Measurements from ENCODE around the gene FBXO44.

The FBXO44 gene

GRCh38 chr1:11622398-11622797 is 32.3 kb upstream of the FBXO44 start:
- no peak for DNase-seq (ENCODE audit: low read depth)
- in situ Hi-C loops (cut with HindIII; ENCODE audit: low sequenced_read_pairs) = loop anchor here (25.0 kb wide), 1 partner anchor 135 kb away; the partner anchor contains the start of gene DISP3
- H3K4me3 ChIP-seq (ENCODE audit: low read depth, low read length) = no peak overlapping the region
- no peak for TF ChIP-seq CTCF (IDR thresholded peaks at IDR 0.05; ENCODE audit: low read depth, low read length, missing control alignments)

DNA sequence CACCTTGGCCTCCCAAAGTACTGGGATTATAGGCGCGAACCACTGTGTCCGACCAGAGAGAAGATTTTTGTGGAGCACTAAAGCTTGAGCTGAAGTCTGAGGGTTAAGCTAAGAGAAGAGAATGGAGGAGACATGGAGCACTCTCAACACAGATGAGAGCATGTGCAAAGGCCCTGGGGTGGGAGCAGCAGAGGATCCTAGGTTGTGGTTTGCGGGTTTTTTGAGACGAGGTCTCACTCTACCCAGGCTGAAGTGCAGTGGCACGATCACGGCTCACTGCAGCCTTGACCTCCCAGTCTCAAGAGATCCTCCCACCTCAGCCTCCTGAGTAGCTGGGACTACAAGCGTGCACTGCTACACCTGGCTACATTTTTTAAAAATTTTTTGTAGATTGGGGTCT is 31.0 kb upstream of the FBXO44 start:
- TF ChIP-seq CTCF (IDR thresholded peaks at IDR 0.05; ENCODE audit: low read depth, low read length, missing control alignments) = no peak
- no peak for DNase-seq (ENCODE audit: low read depth)
- in situ Hi-C loops (cut with HindIII; ENCODE audit: low sequenced_read_pairs) = loop anchor here (25.0 kb wide), 1 partner anchor 136 kb away; the partner anchor contains the start of gene DISP3
- no peak overlapping the region for H3K4me3 ChIP-seq (ENCODE audit: low read depth, low read length)

- H3K4me3 ChIP-seq (ENCODE audit: low read depth, low read length) = no peak overlapping the region
- in situ Hi-C loops (cut with HindIII; ENCODE audit: low sequenced_read_pairs) = no loop called here
- no peak for DNase-seq (ENCODE audit: low read depth)
- TF ChIP-seq CTCF (IDR thresholded peaks at IDR 0.05; ENCODE audit: low read depth, low read length, missing control alignments) = no peak
Observed at GRCh38 chr1:11626551-11626950, 28.1 kb upstream of the FBXO44 start.

GRCh38 chr1:11628767-11629166 is 25.9 kb upstream of the FBXO44 start:
- no peak for DNase-seq (ENCODE audit: low read depth)
- in situ Hi-C loops (cut with HindIII; ENCODE audit: low sequenced_read_pairs) = no loop called here
- no peak overlapping the region for H3K4me3 ChIP-seq (ENCODE audit: low read depth, low read length)
- TF ChIP-seq CTCF (IDR thresholded peaks at IDR 0.05; ENCODE audit: low read depth, low read length, missing control alignments) = no peak

DNA sequence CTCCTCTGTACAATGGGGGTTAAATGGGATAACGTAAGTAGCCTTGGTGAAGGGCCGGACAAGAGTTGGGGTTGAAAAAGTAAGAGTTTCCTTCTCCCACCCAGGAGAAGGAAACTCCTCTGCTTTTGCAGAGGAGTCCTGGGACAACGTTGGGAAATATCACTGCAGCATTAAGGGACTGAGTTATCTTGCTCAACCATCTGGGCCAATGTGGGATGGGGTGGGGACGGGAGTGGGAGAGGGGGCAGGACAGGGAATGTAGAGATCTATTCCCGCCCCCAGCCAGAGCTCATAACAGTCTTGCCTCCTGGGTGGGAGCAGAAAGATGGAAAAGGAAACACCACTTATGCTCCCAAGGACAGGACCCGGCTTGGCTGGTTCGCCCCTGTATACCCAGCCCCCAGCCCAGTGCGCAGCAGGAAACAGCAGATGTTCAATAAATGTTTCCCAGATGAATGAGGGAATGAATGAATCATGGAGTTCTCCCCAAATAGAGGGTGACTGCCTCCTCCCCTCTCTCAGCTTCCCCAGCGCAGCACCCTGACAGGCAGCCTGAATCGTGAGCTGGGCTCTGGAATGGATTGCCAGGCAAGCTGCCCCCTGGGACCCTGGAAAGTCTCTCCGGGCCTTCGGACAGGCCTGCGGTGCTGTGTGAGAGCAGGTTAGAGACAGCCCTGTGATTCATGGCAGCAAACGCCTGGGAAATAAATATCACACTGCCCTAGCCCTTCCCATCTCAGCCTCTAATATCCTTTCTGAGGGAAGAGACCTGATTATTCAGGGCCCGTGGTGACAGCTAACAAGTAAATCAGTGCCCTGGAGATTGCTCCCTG is 25.3 kb upstream of the FBXO44 start:
- DNase-seq (ENCODE audit: low read depth) = no peak
- no peak overlapping the region for H3K4me3 ChIP-seq (ENCODE audit: low read depth, low read length)
- in situ Hi-C loops (cut with HindIII; ENCODE audit: low sequenced_read_pairs) = no loop called here
- TF ChIP-seq CTCF (IDR thresholded peaks at IDR 0.05; ENCODE audit: low read depth, low read length, missing control alignments) = no peak

DNA sequence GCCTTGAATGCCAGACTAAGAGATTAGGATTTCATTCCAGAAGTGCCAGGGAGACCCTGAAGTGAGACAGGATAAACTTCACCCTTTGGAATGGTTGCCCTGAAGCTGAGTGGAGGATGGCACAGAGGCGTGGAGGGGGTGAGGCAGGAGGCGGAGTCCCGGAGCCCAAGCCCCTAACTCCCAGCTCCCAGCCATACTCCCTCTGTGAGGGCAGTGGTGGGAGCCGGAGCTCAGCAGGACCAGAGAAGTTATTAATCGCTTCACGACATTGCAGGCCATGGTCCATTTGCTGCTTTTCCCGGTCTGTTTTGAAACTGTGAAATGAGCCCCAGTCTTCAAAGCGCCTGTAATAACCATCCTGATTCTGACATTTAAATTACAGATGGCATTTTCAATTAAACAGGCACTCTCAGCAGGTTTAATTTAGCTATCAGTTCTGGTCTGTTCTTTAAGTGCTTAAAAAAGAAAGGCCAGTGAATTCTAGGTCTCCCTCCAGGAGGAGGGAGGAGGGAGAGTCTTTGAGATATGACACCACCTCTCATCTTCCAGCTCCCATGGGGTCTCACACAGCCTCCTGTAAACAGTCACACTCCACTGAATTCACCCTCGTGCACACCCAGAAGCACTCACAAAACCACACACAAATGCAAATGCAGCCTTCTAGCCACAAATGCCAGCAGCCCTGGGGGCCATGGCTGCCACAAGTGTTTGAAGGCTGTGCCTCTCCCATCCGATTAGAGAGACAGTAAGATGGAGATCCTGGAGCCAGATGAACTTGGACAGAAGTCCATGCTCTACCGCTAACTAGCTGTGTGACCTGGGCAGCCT is 20.1 kb upstream of the FBXO44 start:
- H3K4me3 ChIP-seq (ENCODE audit: low read depth, low read length) = no peak overlapping the region
- in situ Hi-C loops (cut with HindIII; ENCODE audit: low sequenced_read_pairs) = loop anchor here (5.0 kb wide), 1 partner anchor 392 kb away; no protein-coding TSS in a partner anchor
- no peak for TF ChIP-seq CTCF (IDR thresholded peaks at IDR 0.05; ENCODE audit: low read depth, low read length, missing control alignments)
- DNase-seq (ENCODE audit: low read depth) = no peak
